AG04449 (cell line): ENCODE measurements around the gene TSPEAR.

Source experiments
- CTCF ChIA-PET: fragments of 350-600 bp; formaldehyde crosslinking; extraction: SDS; loops from one replicate; lab custom pipeline; 2021; ENCODE audit warnings: antibody characterized with exemption; lab: Yijun Ruan, JAX
- POLR2A ChIA-PET: fragments of 400-600, 350-600 bp; formaldehyde crosslinking; extraction: SDS; loops from one replicate; lab custom pipeline; 2020; ENCODE audit warnings: antibody characterized with exemption, inconsistent platforms; lab: Yijun Ruan, JAX
- DNase-seq: peaks from one replicate; pipeline ENCODE4 v3.0.0-alpha.2; 2010; ENCODE audit warnings: low read depth, low spot score
- H3K4me3 ChIP-seq: 2 replicates; pipeline ENCODE4 v1.5.1; 2011; ENCODE audit warnings: low read depth, mild to moderate bottlenecking, control low read depth, low read length
- CTCF ChIP-seq: IDR thresholded peaks from one replicate; pipeline ENCODE4 v1.5.1; 2011; ENCODE audit warnings: mild to moderate bottlenecking, moderate library complexity, low read length, control low read depth, inconsistent platforms; ENCODE audit not compliant: insufficient read depth; ENCODE audit errors: missing control alignments

Gene TSPEAR

GRCh38 chr21:44703731-44704635 is 7.4 kb downstream of the TSPEAR start:
- no peak for TF ChIP-seq CTCF
- no peak for DNase-seq
- no peak overlapping the region for H3K4me3 ChIP-seq
- ChIA-PET CTCF (no interaction called here), POLR2A (no interaction called here)

GRCh38 chr21:44702973-44703730 is 8.2 kb downstream of the TSPEAR start:
- POLR2A ChIA-PET = no interaction called here
- no peak for TF ChIP-seq CTCF
- DNase-seq = no peak
- H3K4me3 ChIP-seq = no peak overlapping the region
- CTCF ChIA-PET = interaction anchor here (1.2 kb wide), 1 partner anchor 10 kb away, joined by 3 read pairs; no protein-coding TSS in a partner anchor

- H3K4me3 ChIP-seq = no peak overlapping the region
- ChIA-PET POLR2A (no interaction called here), CTCF (interaction anchor here (1.2 kb wide), 1 partner anchor 9 kb away, joined by 3 read pairs; no protein-coding TSS in a partner anchor)
- TF ChIP-seq CTCF = no peak
- DNase-seq = no peak
Observed at GRCh38 chr21:44702111-44702972, 9.0 kb downstream of the TSPEAR start.

GRCh38 chr21:44701541-44701940 is 9.8 kb downstream of the TSPEAR start:
- CTCF ChIA-PET = interaction anchor here (1.2 kb wide), 1 partner anchor 8 kb away, joined by 3 read pairs; no protein-coding TSS in a partner anchor
- POLR2A ChIA-PET = no interaction called here

GRCh38 chr21:44701023-44701400 is 10.4 kb downstream of the TSPEAR start:
- no peak overlapping the region for H3K4me3 ChIP-seq
- CTCF ChIA-PET = no interaction called here
- no peak for DNase-seq
- POLR2A ChIA-PET = no interaction called here
- TF ChIP-seq CTCF = no peak

More at GRCh38 chr21:44701541-44701940, 9.8 kb downstream of the TSPEAR start:
- no peak for DNase-seq
- no peak overlapping the region for H3K4me3 ChIP-seq
- no peak for TF ChIP-seq CTCF
